GM20000 (cell line): ENCODE measurements around the gene TMEM212.

Experiments
- DNase-seq: peaks from one replicate; pipeline ENCODE4 v3.0.0; 2012; ENCODE audit warnings: low spot score
- TF ChIP-seq, protein P1 (sequence below): IDR thresholded peaks from 2 replicates; pipeline ENCODE4 v1.5.1; 2012; ENCODE audit warnings: mild to moderate bottlenecking, control low read depth; ENCODE audit errors: extremely low read depth, missing control alignments

TMEM212 gene

DNA sequence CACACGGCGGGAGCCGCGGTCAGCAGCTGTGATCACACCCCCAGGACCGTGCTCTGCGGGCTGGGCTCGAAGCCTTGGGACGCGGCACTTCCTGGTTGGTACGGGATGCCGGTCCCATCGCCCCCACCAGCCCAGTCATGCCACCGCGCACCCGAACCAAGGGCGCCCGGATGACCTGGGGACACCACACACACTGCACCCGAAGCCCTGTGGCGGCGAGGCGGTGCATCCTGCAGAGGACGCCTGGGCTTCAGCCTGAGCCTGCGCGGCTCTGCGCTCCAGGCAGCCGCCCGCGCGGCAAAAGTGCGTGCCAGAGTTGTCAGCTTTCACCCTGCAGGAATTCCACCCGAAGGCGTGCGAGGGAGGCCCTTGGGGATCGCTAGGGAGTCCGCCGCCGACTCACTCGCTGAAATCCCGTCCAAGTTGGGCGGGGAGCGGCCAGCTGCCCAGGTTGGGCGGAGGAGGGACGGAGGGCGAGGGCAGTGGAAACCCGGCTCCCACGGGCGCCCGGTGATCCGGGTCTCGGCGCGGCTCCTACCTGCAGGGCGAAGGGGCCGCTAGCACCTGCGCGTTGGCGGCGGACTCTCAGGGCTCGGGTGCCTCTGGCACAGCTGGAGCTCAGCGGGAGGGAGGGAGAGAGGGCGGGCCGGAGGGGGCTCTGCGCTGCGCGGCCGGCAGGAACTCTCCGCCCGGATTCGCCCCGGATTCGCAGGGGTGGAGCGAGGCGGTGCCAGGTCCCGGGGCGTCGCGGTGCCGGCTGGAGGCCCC, 33.1 kb upstream of the TMEM212 start, which contains the start of gene PLD1:
TSS of gene PLD1 (minus strand) at position 623 of the 768 bp plus-strand sequence. CDS start 72,432 bp downstream, outside the sequence.
- DNase-seq: peak; percentile 77
- TF ChIP-seq, protein P1, sequence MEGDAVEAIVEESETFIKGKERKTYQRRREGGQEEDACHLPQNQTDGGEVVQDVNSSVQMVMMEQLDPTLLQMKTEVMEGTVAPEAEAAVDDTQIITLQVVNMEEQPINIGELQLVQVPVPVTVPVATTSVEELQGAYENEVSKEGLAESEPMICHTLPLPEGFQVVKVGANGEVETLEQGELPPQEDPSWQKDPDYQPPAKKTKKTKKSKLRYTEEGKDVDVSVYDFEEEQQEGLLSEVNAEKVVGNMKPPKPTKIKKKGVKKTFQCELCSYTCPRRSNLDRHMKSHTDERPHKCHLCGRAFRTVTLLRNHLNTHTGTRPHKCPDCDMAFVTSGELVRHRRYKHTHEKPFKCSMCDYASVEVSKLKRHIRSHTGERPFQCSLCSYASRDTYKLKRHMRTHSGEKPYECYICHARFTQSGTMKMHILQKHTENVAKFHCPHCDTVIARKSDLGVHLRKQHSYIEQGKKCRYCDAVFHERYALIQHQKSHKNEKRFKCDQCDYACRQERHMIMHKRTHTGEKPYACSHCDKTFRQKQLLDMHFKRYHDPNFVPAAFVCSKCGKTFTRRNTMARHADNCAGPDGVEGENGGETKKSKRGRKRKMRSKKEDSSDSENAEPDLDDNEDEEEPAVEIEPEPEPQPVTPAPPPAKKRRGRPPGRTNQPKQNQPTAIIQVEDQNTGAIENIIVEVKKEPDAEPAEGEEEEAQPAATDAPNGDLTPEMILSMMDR: no peak

DNA sequence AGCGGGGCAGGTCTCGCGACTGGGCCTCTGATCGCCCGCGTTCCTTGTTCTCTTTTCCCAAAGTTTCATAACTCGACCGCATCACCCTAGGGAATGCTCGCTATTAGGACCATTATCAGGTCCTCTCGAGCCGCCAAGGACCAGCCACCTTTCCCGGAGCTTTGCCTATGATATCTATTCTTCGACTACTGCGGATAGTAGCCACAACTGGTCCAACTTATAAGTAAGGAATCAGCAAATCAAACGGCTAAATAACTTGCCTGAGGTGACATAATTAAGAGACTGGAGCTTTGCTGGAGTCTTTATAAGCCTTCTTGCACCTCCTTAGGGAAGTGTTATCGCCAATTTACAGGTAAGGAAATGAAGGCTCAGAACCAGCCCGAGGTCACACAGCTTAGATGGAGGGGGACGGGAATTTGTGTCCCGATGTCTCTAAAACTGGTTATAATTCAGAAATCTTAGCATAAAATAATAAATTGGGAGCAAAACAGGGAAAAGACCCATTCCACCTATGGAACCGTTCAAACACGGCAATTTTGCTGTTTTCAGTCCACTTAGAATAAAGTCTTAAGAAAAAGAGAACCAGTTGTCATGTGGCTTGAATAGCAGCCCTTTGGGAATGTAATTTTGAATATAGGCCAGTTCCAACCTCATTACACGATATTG, 32.4 kb upstream of the TMEM212 start:
- TF ChIP-seq, protein P1: no peak
- DNase-seq: no peak

DNA sequence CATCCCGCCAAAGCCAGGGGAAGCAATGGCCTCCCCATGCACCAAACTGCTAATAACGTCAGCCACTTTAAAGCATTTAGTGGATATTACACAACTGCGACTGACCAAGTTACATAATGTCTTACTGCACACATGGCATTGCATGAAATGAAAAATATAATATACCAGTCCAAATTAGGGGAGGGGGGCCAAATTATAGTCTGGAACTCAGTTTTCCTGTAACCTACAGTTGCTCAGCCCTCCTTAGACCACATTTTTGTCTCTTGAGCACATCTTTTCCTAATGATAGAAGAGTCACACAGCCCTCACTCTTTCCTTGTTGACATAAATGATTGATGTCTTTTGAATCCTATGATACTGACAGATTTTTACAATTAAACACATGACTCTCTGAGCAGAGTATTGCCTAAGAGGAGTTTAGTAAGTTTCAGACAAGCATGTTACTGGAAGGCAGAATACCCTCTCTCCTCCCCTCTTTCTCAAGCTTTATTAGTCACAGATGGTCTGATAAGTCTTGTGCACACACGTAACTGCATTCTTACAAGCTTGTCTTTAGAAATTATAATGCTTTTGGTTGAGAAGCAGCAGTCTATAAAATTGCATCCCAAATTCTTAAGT, 31.7 kb upstream of the TMEM212 start:
- DNase-seq: no peak
- TF ChIP-seq, protein P1: no peak

DNA sequence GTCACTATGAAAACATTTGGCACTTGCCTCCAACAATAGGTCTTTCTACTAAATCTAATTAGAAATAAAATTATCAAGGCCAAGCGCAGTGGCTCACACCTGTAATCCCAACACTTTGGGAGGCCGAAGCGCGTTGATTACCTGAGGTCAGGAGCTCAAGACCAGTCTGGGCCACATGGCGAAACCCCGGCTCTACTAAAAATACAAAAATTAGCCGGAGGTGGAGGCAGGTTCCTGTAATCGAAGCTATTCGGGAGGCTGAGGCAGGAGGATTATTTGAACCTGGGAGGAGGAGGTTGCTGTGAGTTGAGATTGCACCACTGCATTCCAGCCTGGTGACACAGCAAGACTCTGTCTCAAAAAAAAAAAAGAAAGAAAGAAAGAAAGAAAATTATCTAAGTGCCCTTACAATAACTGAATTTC, 31.2 kb upstream of the TMEM212 start:
- TF ChIP-seq, protein P1: no peak
- no peak for DNase-seq

DNA sequence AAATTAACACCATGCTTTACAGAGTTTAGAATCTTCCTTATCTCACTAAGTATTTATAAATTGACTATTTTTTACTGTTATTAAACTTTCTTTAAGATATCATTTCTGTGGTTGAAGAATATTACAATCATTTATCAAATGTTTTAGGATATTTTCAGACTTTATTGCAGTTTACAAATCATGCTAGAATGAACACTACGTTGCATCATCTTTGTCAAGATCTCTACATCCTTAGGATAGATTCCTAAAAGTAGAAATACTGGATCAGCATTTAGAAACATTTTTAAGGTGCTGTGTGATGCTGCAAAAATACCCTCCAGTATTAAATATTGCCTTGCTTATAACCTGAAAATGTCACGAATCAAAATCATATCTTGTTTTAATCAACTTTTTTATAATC, 30.3 kb upstream of the TMEM212 start:
- DNase-seq: no peak
- TF ChIP-seq, protein P1: no peak

DNA sequence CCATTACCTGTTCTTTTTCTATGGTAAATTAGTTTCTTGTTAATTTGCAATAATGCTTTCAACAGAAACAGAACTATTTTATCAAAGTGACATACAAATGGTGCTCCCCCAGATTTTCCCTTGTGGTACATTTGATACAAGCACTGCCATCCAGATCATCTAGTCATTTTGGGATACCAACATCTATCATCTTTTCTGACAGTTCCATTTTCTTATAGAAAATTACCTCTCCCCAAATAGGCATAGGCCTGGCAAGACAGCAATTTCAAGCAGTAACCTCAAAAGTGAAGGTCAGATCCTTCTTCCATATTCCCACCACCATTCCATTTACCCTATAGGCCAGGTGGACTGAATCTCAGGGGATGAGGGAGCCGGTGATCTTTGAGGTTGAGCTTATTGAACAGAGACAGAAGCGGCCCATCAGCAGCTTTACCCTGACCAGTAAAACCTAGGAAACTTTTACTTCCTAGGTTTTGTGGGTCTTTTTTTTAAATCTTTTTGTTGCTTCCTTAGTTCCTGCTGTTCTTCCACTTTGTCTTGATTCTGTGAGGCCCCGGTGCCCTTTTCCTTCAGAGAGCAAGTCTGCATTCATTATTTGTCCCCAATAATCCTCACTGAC, 29.8 kb upstream of the TMEM212 start:
- TF ChIP-seq, protein P1: no peak
- DNase-seq: no peak
